ENCODE data around the gene MYL2. TPM values are rescaled to one million over a fixed set of nuclear protein-coding genes. Genes with fewer than 3 reads are reported as not detected.
"Not testable (repeated sequence)": the region's sequence is repeated elsewhere in the genome, so short reads cannot be mapped to it uniquely, and the experiment has no call there.

MYL2 gene
- total RNA-seq, 3 donors from 2014 or later, result not detected

DNA sequence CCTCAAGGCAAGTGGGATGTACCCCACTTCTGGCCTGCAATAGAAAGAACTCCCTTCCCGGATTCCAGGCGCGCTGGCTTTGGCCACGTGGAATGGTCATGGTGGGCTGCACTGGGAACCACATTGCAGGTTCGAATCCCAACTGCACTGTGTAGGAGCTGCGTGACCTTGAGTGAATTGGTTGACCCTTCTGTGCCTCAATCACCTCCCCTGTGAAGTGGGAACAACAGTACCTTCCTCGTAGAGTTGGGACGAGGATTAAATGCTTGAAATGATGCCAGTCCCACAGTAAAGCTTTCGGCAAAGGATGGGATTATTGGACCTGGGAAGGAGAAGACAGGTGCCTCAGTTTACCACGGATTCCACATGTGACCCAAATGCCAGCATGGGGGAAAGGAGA is 36.8 kb upstream of the MYL2 start:
- DNase-seq (ENCODE audit: low spot score in 2 of 2), result no peak
- Histone ChIP-seq H3K27me3 (peaks cover 0 to 8% of the 10 kb centered on the region in 2 donors), H3K4me1 (no peaks in the 10 kb centered on the region), H3K27ac (no peak overlapping the region), H3K4me3 (no peak overlapping the region), H3K9me3 (peaks cover 0 to 5% of the 10 kb centered on the region in 2 donors), H3K36me3 (no peaks in the 10 kb centered on the region)
- no peak for TF ChIP-seq POLR2AphosphoS5 (IDR thresholded peaks at IDR 0.05)
- TF ChIP-seq, protein P1, sequence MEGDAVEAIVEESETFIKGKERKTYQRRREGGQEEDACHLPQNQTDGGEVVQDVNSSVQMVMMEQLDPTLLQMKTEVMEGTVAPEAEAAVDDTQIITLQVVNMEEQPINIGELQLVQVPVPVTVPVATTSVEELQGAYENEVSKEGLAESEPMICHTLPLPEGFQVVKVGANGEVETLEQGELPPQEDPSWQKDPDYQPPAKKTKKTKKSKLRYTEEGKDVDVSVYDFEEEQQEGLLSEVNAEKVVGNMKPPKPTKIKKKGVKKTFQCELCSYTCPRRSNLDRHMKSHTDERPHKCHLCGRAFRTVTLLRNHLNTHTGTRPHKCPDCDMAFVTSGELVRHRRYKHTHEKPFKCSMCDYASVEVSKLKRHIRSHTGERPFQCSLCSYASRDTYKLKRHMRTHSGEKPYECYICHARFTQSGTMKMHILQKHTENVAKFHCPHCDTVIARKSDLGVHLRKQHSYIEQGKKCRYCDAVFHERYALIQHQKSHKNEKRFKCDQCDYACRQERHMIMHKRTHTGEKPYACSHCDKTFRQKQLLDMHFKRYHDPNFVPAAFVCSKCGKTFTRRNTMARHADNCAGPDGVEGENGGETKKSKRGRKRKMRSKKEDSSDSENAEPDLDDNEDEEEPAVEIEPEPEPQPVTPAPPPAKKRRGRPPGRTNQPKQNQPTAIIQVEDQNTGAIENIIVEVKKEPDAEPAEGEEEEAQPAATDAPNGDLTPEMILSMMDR (IDR thresholded peaks at IDR 0.05), result no peak
- TF ChIP-seq POLR2A (IDR thresholded peaks at IDR 0.05), result no peak
- intact Hi-C loops (cut with DNase I; ENCODE audit: low total_unique reads), result no loop called here

DNA sequence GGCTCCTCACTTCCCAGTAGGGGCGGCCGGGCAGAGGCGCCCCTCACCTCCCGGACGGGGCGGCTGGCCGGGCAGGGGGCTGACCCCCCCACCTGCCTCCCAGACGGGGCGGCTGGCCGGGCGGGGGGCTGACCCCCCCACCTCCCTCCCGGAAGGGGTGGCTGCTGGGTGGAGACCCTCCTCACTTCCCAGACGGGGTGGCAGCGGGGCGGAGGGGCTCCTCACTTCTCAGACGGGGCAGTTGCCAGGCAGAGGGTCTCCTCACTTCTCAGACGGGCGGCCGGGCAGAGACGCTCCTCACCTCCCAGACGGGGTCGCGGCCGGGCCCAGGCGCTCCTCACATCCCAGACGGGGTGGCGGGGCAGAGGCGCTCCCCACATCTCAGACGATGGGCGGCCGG is 30.5 kb upstream of the MYL2 start:
- H3K4me1 ChIP-seq; DNase-seq (ENCODE audit: low spot score in 2 of 2); H3K27me3 ChIP-seq; H3K36me3 ChIP-seq; intact Hi-C loops (cut with DNase I; ENCODE audit: low total_unique reads); H3K27ac ChIP-seq; H3K4me3 ChIP-seq: not testable (repeated sequence)
- H3K9me3 ChIP-seq, result peaks cover 16 to 21% of the 10 kb centered on the region in 2 donors

DNA sequence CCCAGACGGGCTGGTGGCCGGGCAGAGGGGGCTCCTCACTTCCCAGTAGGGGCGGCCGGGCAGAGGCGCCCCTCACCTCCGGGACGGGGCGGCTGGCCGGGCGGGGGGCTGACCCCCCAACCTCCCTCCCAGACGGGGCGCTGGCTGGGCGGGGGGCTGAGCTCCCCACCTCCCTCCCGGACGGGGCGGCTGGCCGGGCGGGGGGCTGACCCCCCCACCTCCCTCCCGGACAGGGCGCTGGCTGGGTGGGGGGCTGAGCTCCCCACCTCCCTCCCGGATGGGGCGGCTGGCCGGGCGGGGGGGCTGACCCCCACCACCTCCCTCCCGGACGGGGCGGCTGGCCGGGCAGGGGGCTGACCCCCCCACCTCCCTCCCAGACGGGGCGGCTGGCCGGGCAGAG is 30.1 kb upstream of the MYL2 start:
- H3K27me3 ChIP-seq; DNase-seq (ENCODE audit: low spot score in 2 of 2); H3K36me3 ChIP-seq; H3K27ac ChIP-seq; H3K4me1 ChIP-seq; H3K4me3 ChIP-seq; intact Hi-C loops (cut with DNase I; ENCODE audit: low total_unique reads): not testable (repeated sequence)
- H3K9me3 ChIP-seq, result peaks cover 16 to 25% of the 10 kb centered on the region in 2 donors

DNA sequence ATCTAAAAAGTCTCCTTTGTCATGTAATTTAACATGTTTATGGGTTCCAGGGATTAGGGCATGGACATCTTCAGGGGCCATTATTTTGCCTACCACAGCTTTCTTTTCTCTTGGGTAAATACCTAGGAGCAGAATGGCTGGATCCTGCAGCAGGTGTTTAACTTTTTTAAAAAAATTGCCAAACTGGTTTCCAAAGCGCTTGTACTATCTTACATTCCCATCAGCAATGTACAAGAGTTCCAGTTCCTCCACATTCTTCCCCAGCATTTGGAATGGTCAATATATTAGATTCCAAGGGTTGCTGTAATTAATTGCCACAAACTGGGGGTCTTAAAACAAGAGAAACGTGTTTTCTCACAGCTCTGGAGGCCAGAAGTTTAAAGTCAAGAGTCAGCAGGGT is 27.7 kb upstream of the MYL2 start:
- intact Hi-C loops (cut with DNase I; ENCODE audit: low total_unique reads), result no loop called here
- Histone ChIP-seq H3K4me1 (no peaks in the 10 kb centered on the region), H3K9me3 (peaks cover 16 to 30% of the 10 kb centered on the region in 2 donors), H3K36me3 (no peaks in the 10 kb centered on the region), H3K4me3 (no peak overlapping the region), H3K27ac (no peak overlapping the region), H3K27me3 (no peaks in the 10 kb centered on the region)
- no peak for DNase-seq (ENCODE audit: low spot score in 2 of 2)
- TF ChIP-seq POLR2A (IDR thresholded peaks at IDR 0.05), result no peak
- TF ChIP-seq, protein P1 (IDR thresholded peaks at IDR 0.05), result no peak
- no peak for TF ChIP-seq POLR2AphosphoS5 (IDR thresholded peaks at IDR 0.05)

DNA sequence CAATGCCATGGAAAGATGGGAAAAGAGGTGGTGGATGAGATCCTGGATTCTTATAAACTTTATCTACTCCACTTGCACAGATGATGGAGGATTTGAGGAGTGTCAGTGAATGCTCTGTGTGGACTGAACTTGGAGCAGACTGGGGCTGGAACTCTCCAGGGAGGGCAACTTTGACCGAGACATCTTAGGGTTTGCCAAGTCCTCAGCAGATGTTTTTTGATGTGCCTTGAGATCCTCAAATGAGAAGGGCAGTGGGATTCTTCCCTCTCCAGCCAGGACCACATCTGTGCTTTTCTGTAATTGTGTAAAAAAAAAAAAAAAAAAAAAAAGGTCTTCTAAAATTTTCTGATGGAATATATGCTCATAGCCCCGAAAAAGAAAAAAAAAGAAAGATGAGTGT is 23.0 kb upstream of the MYL2 start:
- Histone ChIP-seq H3K27me3 (peaks cover 0 to 6% of the 10 kb centered on the region in 2 donors), H3K4me1 (no peaks in the 10 kb centered on the region), H3K36me3 (no peaks in the 10 kb centered on the region), H3K9me3 (peaks cover 14 to 30% of the 10 kb centered on the region in 2 donors), H3K4me3 (no peak overlapping the region), H3K27ac (no peak overlapping the region)
- TF ChIP-seq, protein P1 (IDR thresholded peaks at IDR 0.05), result no peak
- TF ChIP-seq POLR2AphosphoS5 (IDR thresholded peaks at IDR 0.05) (no peak), POLR2A (IDR thresholded peaks at IDR 0.05) (no peak)
- intact Hi-C loops (cut with DNase I; ENCODE audit: low total_unique reads), result no loop called here
- no peak for DNase-seq (ENCODE audit: low spot score in 2 of 2)

DNA sequence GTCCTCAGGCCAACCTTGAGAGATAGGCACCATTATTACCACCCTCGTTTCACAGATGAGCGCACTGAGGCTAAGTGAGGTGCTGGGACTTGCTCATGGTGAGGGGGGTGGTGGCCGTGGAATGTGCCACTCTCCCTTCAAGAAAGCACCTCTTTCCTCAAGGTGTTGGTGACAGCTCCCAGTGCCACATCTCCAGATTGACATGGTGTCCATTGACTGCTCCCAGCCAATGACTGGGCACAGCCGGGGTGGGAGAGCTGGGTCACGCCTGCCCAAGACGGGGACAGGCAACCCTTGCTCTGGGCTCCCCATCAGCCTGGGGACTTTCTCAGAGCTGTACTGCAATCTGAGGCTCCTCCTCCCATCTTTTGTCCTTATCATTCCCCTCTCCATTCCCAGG is 21.0 kb upstream of the MYL2 start:
- H3K9me3 ChIP-seq, result peaks cover 2 to 18% of the 10 kb centered on the region in 2 donors
- TF ChIP-seq POLR2A (IDR thresholded peaks at IDR 0.05) (no peak), POLR2AphosphoS5 (IDR thresholded peaks at IDR 0.05) (no peak)
- TF ChIP-seq, protein P1 (IDR thresholded peaks at IDR 0.05), result no peak
- no peaks in the 10 kb centered on the region for H3K36me3 ChIP-seq
- H3K4me1 ChIP-seq, result no peaks in the 10 kb centered on the region
- no peak for DNase-seq (ENCODE audit: low spot score in 2 of 2)
- peaks cover 0 to 6% of the 10 kb centered on the region in 2 donors for H3K27me3 ChIP-seq
- H3K4me3 ChIP-seq, result no peak overlapping the region
- no peak overlapping the region for H3K27ac ChIP-seq
- intact Hi-C loops (cut with DNase I; ENCODE audit: low total_unique reads), result no loop called here
